Nucleus accumbens (tissue), 56 donors: ENCODE results near the gene EEF1AKMT3.

ENCODE experiments used
- DNase-seq, 56 donors: peaks; one replicate each; lab custom pipeline; 2025; lab: John Stamatoyannopoulos, UW

EEF1AKMT3 gene

GRCh38 chr12:57749061-57749460, 23.4 kb upstream of the EEF1AKMT3 start:
- DNase-seq = no peak

- no peak for DNase-seq
These were observed 21.6 kb upstream of the EEF1AKMT3 start for GRCh38 chr12:57750561-57751431.

GRCh38 chr12:57751432-57751787, 21.0 kb upstream of the EEF1AKMT3 start:
- DNase-seq = no peak

GRCh38 chr12:57751788-57752667, 20.4 kb upstream of the EEF1AKMT3 start, which contains the start of gene CDK4:
Gene CDK4 (minus strand): TSS chr12:57752310. CDS start chr12:57751717, 593 bp downstream.
- peak; percentile 89 to 100 (median 100) for DNase-seq

- no peak for DNase-seq
These were observed 19.8 kb upstream of the EEF1AKMT3 start for GRCh38 chr12:57752668-57753000.

GRCh38 chr12:57753756-57754337, 18.6 kb upstream of the EEF1AKMT3 start:
- no peak for DNase-seq

- peak in 50 of 56 donors; percentile 10 to 86 (median 57) for DNase-seq
These were observed 17.8 kb upstream of the EEF1AKMT3 start, which contains the start of gene MARCHF9 for GRCh38 chr12:57754411-57755193. Gene MARCHF9 (plus strand): TSS chr12:57755103. CDS start chr12:57755529, 426 bp downstream.

GRCh38 chr12:57755194-57755453, 17.3 kb upstream of the EEF1AKMT3 start:
- no peak for DNase-seq

- DNase-seq = peak in 4 of 56 donors; percentile 14 to 58 (median 37)
These were observed 16.7 kb upstream of the EEF1AKMT3 start for GRCh38 chr12:57755454-57756372.

- DNase-seq = peak in 4 of 56 donors; percentile 13 to 25 (median 16)
These were observed 15.7 kb upstream of the EEF1AKMT3 start for GRCh38 chr12:57756406-57757341.

- no peak for DNase-seq
These were observed 14.6 kb upstream of the EEF1AKMT3 start for GRCh38 chr12:57757771-57758170.

GRCh38 chr12:57758552-57759359, 13.7 kb upstream of the EEF1AKMT3 start:
- DNase-seq = no peak

GRCh38 chr12:57759360-57759980, 12.9 kb upstream of the EEF1AKMT3 start:
- peak in 8 of 56 donors; percentile 9 to 39 (median 23) for DNase-seq

- DNase-seq = no peak
These were observed 11.9 kb upstream of the EEF1AKMT3 start for GRCh38 chr12:57760347-57760982.

GRCh38 chr12:57761391-57761998, 10.9 kb upstream of the EEF1AKMT3 start:
- DNase-seq = no peak

- no peak for DNase-seq
These were observed 10.0 kb upstream of the EEF1AKMT3 start for GRCh38 chr12:57762463-57762862.
